NCI-H2196 treated with DMSO at 0.1 percent for 48 hours (cell line): ENCODE data around the gene FAR1.
A peak's percentile ranks its signal among the peaks of the same experiment; 100 is the strongest.
"Not testable (repeated sequence)": the region's sequence is repeated elsewhere in the genome, so short reads cannot be mapped to it uniquely, and the experiment has no call there.

ENCODE experiments used
- DNase-seq: peaks from one replicate; lab custom pipeline; 2025; ENCODE audit not compliant: unreplicated experiment; lab: John Stamatoyannopoulos, UW

FAR1 gene

DNA sequence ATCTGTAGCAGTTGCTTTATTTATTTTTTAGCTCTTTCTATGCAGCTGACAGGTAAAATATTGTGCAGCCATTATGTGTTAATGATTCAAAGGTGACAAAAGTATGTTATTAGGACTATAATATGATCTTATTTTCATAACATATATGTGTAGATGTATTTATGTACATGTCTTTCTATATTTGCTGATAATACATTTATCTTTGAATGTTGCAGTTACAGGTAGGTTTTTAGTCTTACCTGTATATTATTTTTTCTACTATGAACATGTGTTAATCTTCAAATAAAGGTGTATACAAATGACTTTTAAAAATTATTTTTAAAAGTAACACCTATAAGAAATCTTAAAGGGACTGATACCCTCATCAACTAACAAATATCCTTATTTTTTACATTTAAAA, 33.6 kb downstream of the FAR1 start:
- DNase-seq = no peak

DNA sequence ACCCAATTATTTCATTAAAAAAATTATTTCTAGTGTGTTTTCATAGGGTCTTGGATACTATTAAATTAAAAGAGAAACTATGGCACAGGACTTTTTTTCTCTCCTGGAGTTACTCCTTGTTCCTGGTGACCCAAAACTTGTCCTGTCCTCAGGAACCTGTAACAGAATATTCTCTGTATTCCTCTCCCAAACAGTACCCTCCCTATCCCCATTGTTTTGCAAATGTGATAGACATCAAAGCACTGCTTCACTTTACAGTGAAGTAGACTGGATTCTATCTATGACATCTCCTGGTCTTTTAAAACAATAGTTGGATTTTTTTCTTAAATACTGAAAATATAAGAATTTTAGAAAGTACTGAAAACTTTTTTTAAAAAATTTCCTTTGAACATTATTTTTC, 37.2 kb downstream of the FAR1 start:
- no peak for DNase-seq

GRCh38 chr11:13713982-13714381, 45.5 kb downstream of the FAR1 start:
- no peak for DNase-seq

DNA sequence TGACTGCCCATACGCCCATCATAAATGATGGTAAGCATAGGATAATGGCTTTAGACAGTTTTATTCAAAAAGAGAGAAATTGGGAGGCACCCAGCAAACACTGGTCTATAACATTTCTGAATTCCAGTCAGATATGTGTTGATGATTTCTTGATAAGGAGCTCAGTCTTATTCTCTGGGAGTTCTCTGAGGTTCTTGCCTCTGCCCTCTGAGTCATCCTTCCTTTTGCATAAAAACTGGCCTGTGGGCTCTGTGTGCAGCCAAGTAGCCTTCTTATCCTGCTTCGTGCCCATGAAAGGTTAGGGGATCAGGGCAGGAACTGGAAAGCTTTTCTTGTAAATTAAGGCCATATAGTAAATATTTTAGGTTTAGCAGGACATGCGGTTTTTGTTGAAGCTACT, 48.9 kb downstream of the FAR1 start:
- DNase-seq = no peak

- no peak for DNase-seq
These were observed 49.9 kb downstream of the FAR1 start for GRCh38 chr11:13718394-13718793.

DNA sequence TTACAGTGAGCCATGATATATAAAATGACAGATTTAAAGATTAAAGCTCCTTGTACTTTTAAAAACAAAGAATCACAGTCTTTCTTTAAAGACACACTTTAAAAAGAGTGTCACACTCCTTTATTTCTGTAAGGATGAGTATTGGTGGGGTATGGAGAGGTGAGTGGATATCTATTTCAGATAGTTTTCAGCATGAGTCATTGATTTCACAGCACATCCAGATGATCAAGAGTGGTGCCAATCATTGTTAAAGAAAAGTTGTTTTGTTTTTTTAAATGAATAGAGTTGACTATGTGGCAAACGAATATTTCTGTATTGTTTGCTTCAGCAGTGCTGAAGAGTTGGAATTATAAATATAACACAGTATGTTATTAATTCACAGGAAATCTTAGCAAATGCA, 52.5 kb downstream of the FAR1 start:
- no peak for DNase-seq

- DNase-seq = no peak
These were observed 53.3 kb downstream of the FAR1 start for GRCh38 chr11:13721760-13722159.

- DNase-seq = no peak
These were observed 58.0 kb downstream of the FAR1 start for GRCh38 chr11:13726456-13726855.

DNA sequence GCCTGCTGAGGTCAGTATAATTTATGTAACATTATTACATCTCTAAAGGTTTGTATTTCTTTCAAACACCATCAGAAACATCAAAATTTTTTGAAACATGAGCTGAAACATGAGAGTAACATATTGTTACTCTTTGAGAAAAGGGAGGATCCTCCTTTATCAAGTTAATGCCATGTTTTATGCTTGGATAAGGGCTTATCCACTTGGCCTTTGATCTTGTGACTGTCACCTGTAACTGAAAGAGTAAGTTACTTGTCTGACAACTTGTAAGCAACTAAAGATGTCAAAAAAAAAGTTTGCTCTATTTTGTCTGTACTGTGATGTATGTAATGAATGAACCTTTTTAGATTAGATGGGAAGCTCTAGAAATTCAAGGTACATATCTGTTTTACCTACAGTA, 59.6 kb downstream of the FAR1 start:
- no peak for DNase-seq

DNA sequence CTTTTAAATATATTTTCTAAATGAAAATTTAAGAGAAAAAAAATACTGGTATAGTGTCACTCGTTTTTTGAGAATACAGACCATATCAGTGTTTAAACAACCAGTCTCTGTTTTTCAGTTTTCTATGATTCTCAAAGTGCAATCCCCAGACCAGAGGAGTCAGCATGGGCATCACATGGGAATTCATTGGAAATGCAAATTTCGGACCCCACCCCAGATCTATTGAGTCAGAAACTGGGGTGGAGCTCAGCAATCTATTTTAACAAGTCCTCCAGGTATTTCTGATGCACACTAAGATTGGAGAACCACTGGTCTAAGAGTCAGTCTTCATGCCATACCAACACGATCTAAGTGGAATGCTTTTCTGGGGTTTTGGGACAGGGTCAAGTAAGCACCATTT, 66.1 kb downstream of the FAR1 start:
- DNase-seq = no peak

DNA sequence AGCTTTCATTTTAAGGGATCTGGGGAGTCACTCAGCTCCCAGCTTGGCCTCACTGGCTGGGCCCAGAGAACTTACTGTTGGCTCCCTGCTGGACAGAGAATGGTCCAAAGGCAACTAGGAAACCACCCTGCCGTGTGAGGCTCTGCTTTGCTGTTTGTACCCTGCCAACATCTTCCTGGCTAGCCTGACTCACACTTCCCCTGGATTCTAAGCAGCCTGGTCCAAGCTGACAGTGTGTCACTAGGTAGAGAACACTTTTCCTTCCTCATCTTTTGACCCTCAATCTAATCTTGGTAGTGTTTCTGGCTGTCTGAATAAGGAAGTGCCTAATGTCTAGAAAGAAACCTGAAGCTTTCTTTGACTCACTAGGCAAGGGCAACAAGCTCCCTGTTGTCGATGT, 76.7 kb downstream of the FAR1 start:
- no peak for DNase-seq

- DNase-seq = not testable (repeated sequence)
These were observed 84.8 kb downstream of the FAR1 start for GRCh38 chr11:13753316-13753715.

DNA sequence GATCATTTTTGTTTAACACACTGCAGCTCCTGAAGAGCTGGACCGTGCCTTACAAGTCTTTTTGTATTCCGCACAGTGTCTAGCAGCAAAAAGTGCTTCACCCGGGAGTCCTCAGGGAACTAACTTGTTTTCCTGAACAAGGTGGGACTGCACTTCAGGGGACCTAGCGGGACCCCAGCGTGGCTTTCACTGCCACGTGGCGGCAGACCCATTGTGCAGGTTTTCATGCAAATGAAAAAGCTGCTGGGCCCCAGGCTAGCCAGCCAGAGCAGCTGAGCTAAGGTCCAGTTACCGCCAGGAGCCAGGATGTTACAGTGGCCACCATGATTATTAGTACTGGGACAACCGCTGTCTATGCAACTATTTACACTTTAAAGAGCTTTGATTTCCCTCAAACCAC, 90.6 kb downstream of the FAR1 start:
- DNase-seq = no peak

DNA sequence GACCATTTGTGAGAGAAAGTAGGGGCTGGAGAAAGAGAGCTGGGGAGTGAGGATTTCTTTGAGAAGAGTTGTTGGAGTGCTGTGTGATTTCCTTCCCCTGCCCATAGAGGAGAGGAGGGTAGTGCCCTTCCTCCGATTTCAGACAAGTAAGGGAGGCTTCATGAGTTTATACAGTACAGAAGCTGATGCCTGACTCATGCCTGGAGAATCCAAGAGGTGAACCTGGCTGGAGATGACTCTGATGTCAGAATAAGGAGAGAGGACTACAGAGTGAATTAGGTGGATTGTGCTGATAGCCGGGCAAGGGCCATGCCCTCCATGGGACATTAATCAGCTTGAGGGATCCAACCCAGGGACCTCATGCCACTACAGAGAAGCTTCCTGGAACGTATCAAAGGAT, 91.6 kb downstream of the FAR1 start:
- no peak for DNase-seq

DNA sequence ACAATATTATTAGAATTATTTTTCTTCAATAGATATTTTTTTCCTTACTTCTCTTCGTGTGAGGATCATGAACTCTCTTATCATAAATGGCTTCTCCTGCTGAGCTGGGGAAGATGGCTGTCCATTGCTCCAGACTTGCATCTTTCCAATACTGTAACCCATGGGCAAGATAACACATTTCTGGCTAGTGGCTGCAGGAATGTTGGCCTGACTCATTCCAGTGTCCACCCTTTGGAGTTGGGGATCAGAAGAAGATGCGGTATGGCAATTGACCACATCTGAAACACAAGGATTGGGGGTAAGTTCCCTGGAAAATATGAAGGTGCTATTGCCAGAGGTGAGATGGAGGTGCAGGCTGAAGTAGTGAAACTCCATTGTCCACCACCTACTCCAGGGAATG, 92.8 kb downstream of the FAR1 start:
- no peak for DNase-seq

- no peak for DNase-seq
These were observed 93.2 kb downstream of the FAR1 start for GRCh38 chr11:13761716-13762115.

- DNase-seq = no peak
These were observed 94.2 kb downstream of the FAR1 start for GRCh38 chr11:13762718-13763117.

DNA sequence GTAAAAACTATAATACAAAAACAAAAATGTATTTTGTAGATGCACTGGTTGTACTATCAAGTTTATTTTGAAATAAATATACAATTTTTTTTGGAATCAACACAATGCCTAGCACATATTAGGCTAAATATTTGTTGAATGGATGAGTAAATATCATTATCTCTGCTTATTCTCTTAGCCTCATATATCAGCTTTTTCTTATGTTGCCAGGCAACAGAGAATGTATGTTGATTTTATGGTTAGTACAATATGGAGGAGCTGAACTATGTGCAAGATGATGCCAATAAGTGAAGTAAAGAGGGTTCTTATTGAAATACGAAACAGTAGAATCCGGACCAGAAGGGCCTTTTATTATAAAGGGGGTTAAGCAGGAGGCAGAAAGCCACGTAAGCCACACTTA, 94.9 kb downstream of the FAR1 start:
- DNase-seq = no peak

GRCh38 chr11:13765886-13766285, 97.4 kb downstream of the FAR1 start:
- no peak for DNase-seq

- no peak for DNase-seq
These were observed 99.0 kb downstream of the FAR1 start for GRCh38 chr11:13767471-13767870.

DNA sequence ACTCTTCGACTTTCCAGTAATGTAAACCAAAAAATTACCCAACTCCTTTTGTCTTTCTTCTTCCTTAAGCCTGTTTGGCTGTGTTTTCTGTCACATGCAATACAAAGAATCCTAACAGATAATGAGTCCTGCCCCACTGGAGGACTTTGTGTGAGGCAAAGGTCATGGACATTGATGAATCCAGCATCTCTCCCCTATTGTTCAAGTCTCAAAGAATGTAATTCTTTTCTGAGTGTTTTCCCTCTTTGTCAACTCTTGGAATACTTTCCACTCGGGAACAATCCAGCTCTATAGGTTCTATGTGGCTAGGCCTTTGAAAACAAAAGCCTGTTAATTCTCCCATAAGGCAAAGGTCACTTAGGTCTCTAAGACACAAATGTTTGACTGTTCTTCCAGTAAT, 100.7 kb downstream of the FAR1 start:
- no peak for DNase-seq

DNA sequence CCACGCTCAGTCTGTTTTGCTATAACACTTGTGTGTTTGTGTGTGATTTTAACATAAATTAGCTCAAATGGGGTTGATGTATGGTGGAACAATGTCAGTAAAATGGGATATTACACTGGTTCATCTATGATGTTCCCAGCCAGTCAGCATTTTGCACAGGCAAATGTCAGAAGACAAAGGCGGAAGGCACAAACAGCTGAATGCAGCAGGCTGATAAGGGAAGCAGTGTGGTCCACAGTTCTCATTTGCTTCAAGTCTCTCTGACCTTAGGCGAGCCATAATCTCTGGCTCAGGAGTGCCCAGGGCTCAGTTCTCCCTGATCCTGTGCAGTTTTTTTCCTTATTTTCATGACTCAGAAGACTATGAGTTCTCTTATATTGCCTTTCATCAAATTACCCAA, 102.7 kb downstream of the FAR1 start:
- DNase-seq = no peak

DNA sequence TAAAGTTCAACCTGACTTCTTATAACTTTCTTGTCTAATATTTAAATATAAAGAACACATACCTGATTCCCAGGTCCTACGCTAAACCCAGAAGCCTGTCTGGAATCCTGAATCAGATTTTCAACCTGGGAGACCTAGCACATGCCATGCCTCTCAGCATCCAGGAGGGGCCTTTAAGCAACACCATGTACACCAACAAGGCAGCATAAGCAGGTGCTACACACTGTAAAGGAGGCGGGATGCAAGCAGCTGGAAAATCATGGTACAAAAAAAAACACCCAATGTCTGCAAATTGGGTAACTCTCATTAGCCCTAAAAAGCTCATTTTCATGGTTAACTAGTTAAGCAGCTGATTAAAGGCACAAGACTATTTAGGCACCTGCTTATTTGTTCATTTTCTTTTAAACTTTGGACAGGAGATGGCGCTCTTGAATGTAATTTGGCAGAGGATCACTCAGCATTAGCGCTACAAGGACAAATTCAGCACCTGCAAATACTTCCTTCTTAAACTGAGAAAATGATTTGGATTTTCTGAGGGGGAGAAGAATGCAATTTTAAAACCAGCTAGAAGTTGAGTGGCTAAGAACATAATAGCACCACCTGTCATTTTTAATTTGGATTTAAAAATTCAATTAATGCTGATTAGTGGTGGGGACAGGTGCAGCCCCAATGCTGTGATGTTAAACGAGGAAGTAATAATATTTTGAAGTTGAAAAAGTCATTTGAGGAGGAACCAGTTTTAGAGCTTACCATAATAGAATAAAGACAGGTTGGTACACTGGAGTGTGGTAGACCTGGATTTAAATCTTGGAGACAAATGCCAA, 104.0 kb downstream of the FAR1 start:
- peak; percentile 77 for DNase-seq
